HCT116 (cell line): ENCODE data around the gene PAX7. TPM values are rescaled to one million over a fixed set of nuclear protein-coding genes. Genes with fewer than 3 reads are reported as not detected.

Experiments
- ATAC-seq: fragments of 200-7000 bp; cut with Tn5 transposase; 2 replicates; pipeline ENCODE4 v1.9.1; 2020; ENCODE audit warnings: mild to moderate bottlenecking, moderate library complexity
- BruUV-seq: library from RNA; stranded (reverse); fragments of 400-500 nt; replicated peaks from 2 replicates; lab custom pipeline; 2021; lab: Mats Ljungman, UMichigan
- CTCF ChIA-PET: fragments of 300-600 bp; sonication (Branson Sonifier 250); formaldehyde crosslinking; loops from one replicate; lab custom pipeline; 2021; ENCODE audit warnings: antibody characterized with exemption; lab: Charles Lee
- POLR2A ChIA-PET: fragments of 300-600, 350-600 bp; sonication (Branson Sonifier 250); formaldehyde crosslinking; loops from one replicate; lab custom pipeline; 2021; ENCODE audit warnings: antibody characterized with exemption; lab: Charles Lee
- RAD21 ChIA-PET, 2 experiments: fragments of 300-600 bp; sonication (Branson Sonifier 250); formaldehyde crosslinking; loops; one replicate each; lab custom pipeline; 2023; ENCODE audit warnings: low total read pairs in 2 of 2; ENCODE audit not compliant: uncharacterized antibody in 2 of 2, unreplicated experiment in 2 of 2, low non-redundant PET in 1 of 2; lab: Charles Lee
- DNase-seq: peaks from one replicate; pipeline ENCODE4 v3.0.0-alpha.2; 2010; ENCODE audit warnings: low read depth, low spot score
- H2AFZ ChIP-seq: fragments of 200-600 bp; shearing (Covaris generic), sonication (generic); 2 replicates; pipeline ENCODE4 v1.6.1; 2017; ENCODE audit warnings: low read depth, mixed run types, mixed read lengths, antibody characterized with exemption, low read length; ENCODE audit not compliant: poor library complexity, severe bottlenecking
- H3K27ac ChIP-seq: 2 replicates; pipeline ENCODE4 v1.5.1; 2012; ENCODE audit warnings: low read depth, low read length
- H3K27me3 ChIP-seq: fragments of 200-600 bp; sonication (generic); 2 replicates; pipeline ENCODE4 v1.6.1; 2016; ENCODE audit warnings: mixed run types, low read length, mixed read lengths; ENCODE audit not compliant: insufficient read depth
- H3K36me3 ChIP-seq, 2 experiments: fragments of 200-500 bp in 1 of 2; fragments of 200-600 bp in 1 of 2; sonication (Bioruptor generic) in 1 of 2; sonication (generic) in 1 of 2; 2 replicates each; pipeline versions ENCODE4 v1.5.1 to v1.6.1; 2014 to 2016; ENCODE audit warnings: low read length in 2 of 2, inconsistent platforms in 1 of 2, mixed read lengths in 1 of 2, mixed run types in 1 of 2; ENCODE audit not compliant: insufficient read depth in 2 of 2, control insufficient read depth in 1 of 2
- H3K4me1 ChIP-seq, 2 experiments: fragments of 200-600 bp in 1 of 2; sonication (generic) in 1 of 2; 2 replicates each; pipeline versions ENCODE4 v1.5.1 to v1.6.1; 2012 to 2017; ENCODE audit warnings: low read length in 2 of 2, inconsistent platforms in 1 of 2, mild to moderate bottlenecking in 1 of 2, mixed read lengths in 1 of 2, mixed run types in 1 of 2, moderate library complexity in 1 of 2; ENCODE audit not compliant: insufficient read depth in 2 of 2, control insufficient read depth in 1 of 2
- H3K4me2 ChIP-seq: fragments of 200-600 bp; sonication (generic); 2 replicates; pipeline ENCODE4 v1.6.1; 2017; ENCODE audit warnings: mixed run types, low read length, mixed read lengths
- H3K4me3 ChIP-seq, 2 experiments: fragments of 200-600 bp in 1 of 2; sonication (generic) in 1 of 2; replicated peaks in 1 of 2; 2 replicates each; pipeline ENCODE4 v1.5.1; 2011 to 2016; ENCODE audit warnings: low read length in 2 of 2, control low read depth in 1 of 2, low read depth in 1 of 2, mild to moderate bottlenecking in 1 of 2, mixed read lengths in 1 of 2, mixed run types in 1 of 2
- H3K79me2 ChIP-seq: fragments of 200-600 bp; sonication (generic); 2 replicates; pipeline ENCODE4 v1.6.1; 2017; ENCODE audit warnings: mild to moderate bottlenecking, mixed run types, low read length, moderate library complexity, mixed read lengths; ENCODE audit not compliant: insufficient read depth
- H3K9ac ChIP-seq: fragments of 200-600 bp; sonication (generic); 2 replicates; pipeline ENCODE4 v1.6.1; 2016; ENCODE audit warnings: low read length, mixed read lengths
- H3K9me2 ChIP-seq: fragments of 200-600 bp; sonication (generic), shearing (Covaris generic); 2 replicates; pipeline ENCODE4 v1.6.1; 2017; ENCODE audit warnings: mixed run types, mild to moderate bottlenecking, moderate library complexity; ENCODE audit not compliant: insufficient read depth
- H3K9me3 ChIP-seq, 2 experiments: fragments of 200-500 bp in 1 of 2; fragments of 200-600 bp in 1 of 2; sonication (Bioruptor generic) in 1 of 2; sonication (generic) in 1 of 2; 2 replicates each; pipeline ENCODE4 v1.6.1; 2014 to 2017; ENCODE audit warnings: low read length in 2 of 2, mixed read lengths in 2 of 2, inconsistent platforms in 1 of 2, low read depth in 1 of 2, mild to moderate bottlenecking in 1 of 2, mixed run types in 1 of 2, moderate library complexity in 1 of 2; ENCODE audit not compliant: control insufficient read depth in 1 of 2, insufficient read depth in 1 of 2
- H4K20me1 ChIP-seq: fragments of 200-600 bp; sonication (generic), shearing (Covaris generic); 2 replicates; pipeline ENCODE4 v1.6.1; 2017; ENCODE audit warnings: mixed run types, mild to moderate bottlenecking, moderate library complexity; ENCODE audit not compliant: insufficient read depth
- CBX3 ChIP-seq: IDR thresholded peaks from 2 replicates; pipeline ENCODE4 v1.6.1; 2012; ENCODE audit warnings: low read depth
- EGR1 ChIP-seq: IDR thresholded peaks from 2 replicates; pipeline ENCODE4 v1.6.1; 2012; ENCODE audit warnings: low read depth
- EZH2 ChIP-seq: fragments of 200-600 bp; sonication (generic); IDR thresholded peaks from 2 replicates; pipeline ENCODE4 v1.6.1; 2017; ENCODE audit warnings: antibody characterized with exemption, mixed run types
- EZH2phosphoT487 ChIP-seq: fragments of 200-600 bp; IDR thresholded peaks from 2 replicates; pipeline ENCODE4 v1.6.1; 2018; ENCODE audit warnings: antibody characterized with exemption, borderline replicate concordance
- FOSL1 ChIP-seq: IDR thresholded peaks from 2 replicates; pipeline ENCODE4 v1.6.1; 2012; ENCODE audit warnings: low read depth
- JUND ChIP-seq: IDR thresholded peaks from 2 replicates; pipeline ENCODE4 v1.6.1; 2012
- POLR2AphosphoS5 ChIP-seq: IDR thresholded peaks from 2 replicates; pipeline ENCODE4 v1.6.1; 2011; ENCODE audit warnings: mild to moderate bottlenecking, low read depth, low read length, moderate library complexity
- RAD21 ChIP-seq: IDR thresholded peaks from 2 replicates; pipeline ENCODE4 v1.6.1; 2012; ENCODE audit warnings: low read depth, mild to moderate bottlenecking
- SIN3A ChIP-seq: IDR thresholded peaks from 2 replicates; pipeline ENCODE4 v1.6.1; 2012; ENCODE audit warnings: low read depth
- SP1 ChIP-seq: IDR thresholded peaks from 2 replicates; pipeline ENCODE4 v1.6.1; 2012; ENCODE audit warnings: low read depth
- TCF7L2 ChIP-seq: IDR thresholded peaks from 2 replicates; pipeline ENCODE4 v1.7.0; 2011; ENCODE audit warnings: borderline replicate concordance, inconsistent platforms; ENCODE audit not compliant: insufficient read depth, insufficient read length; ENCODE audit errors: extremely low read depth
- ZNF274 ChIP-seq: fragments of 200-500 bp; sonication (Bioruptor generic); IDR thresholded peaks from 2 replicates; pipeline ENCODE4 v1.6.1; 2014; ENCODE audit warnings: mild to moderate bottlenecking, low read depth, low read length, inconsistent platforms
- intact Hi-C: fragments of 100-400 bp; cut with micrococcal nuclease; formaldehyde crosslinking; loops from 2 replicates; pipeline ENCODE4 v1.10.0; 2022
- total RNA-seq: library from RNA; stranded (reverse); gene quantifications from one replicate; pipeline ENCODE4 v1.2.1, GENCODE V29; 2021; ENCODE audit not compliant: unreplicated experiment
- TF ChIP-seq, protein P1 (sequence below), 3 experiments: fragments of 200-600 bp in 1 of 3; sonication (generic) in 1 of 3; IDR thresholded peaks in 2 of 3; conservative IDR thresholded peaks in 1 of 3; 2 replicates each; pipeline ENCODE4 v1.5.1; 2012 to 2017; ENCODE audit warnings: low read depth in 2 of 3, low read length in 2 of 3, antibody characterized with exemption in 1 of 3, borderline replicate concordance in 1 of 3, control low read depth in 1 of 3, mild to moderate bottlenecking in 1 of 3, mixed read lengths in 1 of 3, mixed run types in 1 of 3, moderate library complexity in 1 of 3; ENCODE audit not compliant: insufficient read depth in 1 of 3
- TF ChIP-seq, protein P2 (sequence below): IDR thresholded peaks from 2 replicates; pipeline ENCODE4 v1.6.1; 2012; ENCODE audit warnings: low read depth

PAX7 gene
- total RNA-seq, 1 experiment from 2014 or later, result not detected

DNA sequence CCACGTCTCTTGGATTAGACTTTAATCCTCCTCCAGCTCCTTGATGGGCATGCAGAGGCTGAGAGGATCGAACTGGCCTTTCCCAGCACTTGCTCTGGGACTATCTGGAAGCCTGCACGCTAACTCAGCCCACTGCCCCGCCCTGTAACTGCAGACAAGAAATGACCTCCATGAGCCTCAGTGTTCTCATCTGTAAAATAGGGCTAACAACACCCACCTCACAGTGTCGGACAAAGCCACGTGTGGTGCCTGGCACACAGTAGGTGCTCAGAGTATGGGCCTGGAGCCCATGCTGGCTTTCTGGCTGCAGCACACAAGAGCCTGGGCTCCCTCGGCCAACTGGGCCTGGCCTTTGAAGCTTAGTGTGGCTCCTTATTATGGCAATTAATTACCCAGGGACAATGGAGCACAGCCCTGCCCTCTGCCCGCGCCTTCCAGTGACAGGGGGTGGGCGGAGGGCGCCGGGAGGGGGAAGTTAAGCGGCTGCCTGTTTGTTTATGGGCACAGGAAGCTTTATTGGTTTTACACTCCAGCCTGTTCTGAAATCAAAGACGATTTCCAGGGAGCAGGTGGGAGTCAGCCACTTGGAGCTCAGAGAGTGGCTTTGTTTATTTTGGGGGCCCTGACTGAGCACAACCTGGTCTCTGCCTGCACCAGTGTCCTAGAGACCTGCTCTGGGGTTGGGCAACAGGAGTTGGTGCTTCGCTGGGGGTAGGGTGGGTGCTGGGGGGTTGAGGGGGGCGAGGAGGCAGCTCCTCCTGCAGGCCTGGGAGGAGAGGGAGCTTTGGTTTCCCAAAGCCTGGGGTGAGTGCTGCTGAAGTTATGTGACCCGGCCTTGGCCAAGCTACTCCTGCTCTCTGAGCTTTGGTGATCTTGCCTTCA lies 31.0 kb downstream of the PAX7 start:
- TF ChIP-seq CBX3, result no peak
- no peak for TF ChIP-seq EGR1
- no peak for TF ChIP-seq RAD21
- TF ChIP-seq EZH2, result no peak
- no peak for TF ChIP-seq SIN3A
- TF ChIP-seq EZH2phosphoT487, result no peak
- TF ChIP-seq, protein P1, sequence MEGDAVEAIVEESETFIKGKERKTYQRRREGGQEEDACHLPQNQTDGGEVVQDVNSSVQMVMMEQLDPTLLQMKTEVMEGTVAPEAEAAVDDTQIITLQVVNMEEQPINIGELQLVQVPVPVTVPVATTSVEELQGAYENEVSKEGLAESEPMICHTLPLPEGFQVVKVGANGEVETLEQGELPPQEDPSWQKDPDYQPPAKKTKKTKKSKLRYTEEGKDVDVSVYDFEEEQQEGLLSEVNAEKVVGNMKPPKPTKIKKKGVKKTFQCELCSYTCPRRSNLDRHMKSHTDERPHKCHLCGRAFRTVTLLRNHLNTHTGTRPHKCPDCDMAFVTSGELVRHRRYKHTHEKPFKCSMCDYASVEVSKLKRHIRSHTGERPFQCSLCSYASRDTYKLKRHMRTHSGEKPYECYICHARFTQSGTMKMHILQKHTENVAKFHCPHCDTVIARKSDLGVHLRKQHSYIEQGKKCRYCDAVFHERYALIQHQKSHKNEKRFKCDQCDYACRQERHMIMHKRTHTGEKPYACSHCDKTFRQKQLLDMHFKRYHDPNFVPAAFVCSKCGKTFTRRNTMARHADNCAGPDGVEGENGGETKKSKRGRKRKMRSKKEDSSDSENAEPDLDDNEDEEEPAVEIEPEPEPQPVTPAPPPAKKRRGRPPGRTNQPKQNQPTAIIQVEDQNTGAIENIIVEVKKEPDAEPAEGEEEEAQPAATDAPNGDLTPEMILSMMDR (IDR thresholded peaks at IDR 0.05 in 2 of 3, conservative IDR thresholded peaks at IDR 0.05 in 1 of 3; ENCODE audit: borderline replicate concordance in 1 of 3, insufficient read depth in 1 of 3, low read depth in 2 of 3, low read length in 2 of 3), result no peak
- no peak for TF ChIP-seq TCF7L2
- TF ChIP-seq, protein P2, sequence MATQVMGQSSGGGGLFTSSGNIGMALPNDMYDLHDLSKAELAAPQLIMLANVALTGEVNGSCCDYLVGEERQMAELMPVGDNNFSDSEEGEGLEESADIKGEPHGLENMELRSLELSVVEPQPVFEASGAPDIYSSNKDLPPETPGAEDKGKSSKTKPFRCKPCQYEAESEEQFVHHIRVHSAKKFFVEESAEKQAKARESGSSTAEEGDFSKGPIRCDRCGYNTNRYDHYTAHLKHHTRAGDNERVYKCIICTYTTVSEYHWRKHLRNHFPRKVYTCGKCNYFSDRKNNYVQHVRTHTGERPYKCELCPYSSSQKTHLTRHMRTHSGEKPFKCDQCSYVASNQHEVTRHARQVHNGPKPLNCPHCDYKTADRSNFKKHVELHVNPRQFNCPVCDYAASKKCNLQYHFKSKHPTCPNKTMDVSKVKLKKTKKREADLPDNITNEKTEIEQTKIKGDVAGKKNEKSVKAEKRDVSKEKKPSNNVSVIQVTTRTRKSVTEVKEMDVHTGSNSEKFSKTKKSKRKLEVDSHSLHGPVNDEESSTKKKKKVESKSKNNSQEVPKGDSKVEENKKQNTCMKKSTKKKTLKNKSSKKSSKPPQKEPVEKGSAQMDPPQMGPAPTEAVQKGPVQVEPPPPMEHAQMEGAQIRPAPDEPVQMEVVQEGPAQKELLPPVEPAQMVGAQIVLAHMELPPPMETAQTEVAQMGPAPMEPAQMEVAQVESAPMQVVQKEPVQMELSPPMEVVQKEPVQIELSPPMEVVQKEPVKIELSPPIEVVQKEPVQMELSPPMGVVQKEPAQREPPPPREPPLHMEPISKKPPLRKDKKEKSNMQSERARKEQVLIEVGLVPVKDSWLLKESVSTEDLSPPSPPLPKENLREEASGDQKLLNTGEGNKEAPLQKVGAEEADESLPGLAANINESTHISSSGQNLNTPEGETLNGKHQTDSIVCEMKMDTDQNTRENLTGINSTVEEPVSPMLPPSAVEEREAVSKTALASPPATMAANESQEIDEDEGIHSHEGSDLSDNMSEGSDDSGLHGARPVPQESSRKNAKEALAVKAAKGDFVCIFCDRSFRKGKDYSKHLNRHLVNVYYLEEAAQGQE, result no peak
- no peak for TF ChIP-seq SP1
- TF ChIP-seq JUND, result no peak
- TF ChIP-seq POLR2AphosphoS5, result no peak
- no peak for TF ChIP-seq ZNF274
- no peak for TF ChIP-seq FOSL1
- H3K9ac ChIP-seq, result no peak overlapping the region
- H4K20me1 ChIP-seq, result no peaks in the 10 kb centered on the region
- no peaks in the 10 kb centered on the region for H3K9me3 ChIP-seq
- BruUV-seq, result no TSS peak
- H3K36me3 ChIP-seq, result no peaks in the 10 kb centered on the region
- intact Hi-C loops, result no loop called here
- no peak overlapping the region for H3K27ac ChIP-seq
- no peak overlapping the region for H2AFZ ChIP-seq
- H3K4me3 ChIP-seq, result no peak overlapping the region
- POLR2A ChIA-PET, result no interaction called here
- no peaks in the 10 kb centered on the region; the same call in 1 of the 2 replicates for H3K27me3 ChIP-seq
- CTCF ChIA-PET, result no interaction called here
- H3K4me2 ChIP-seq, result no peak overlapping the region
- no peaks in the 10 kb centered on the region; a peak in 1 of 4 replicates for H3K4me1 ChIP-seq
- no peak for ATAC-seq
- H3K79me2 ChIP-seq, result no peaks in the 10 kb centered on the region
- DNase-seq, result no peak
- H3K9me2 ChIP-seq, result no peaks in the 10 kb centered on the region
- RAD21 ChIA-PET, result interaction anchor here in 1 of 2 experiments (0.6 kb wide), 1 partner anchor 10 kb away, joined by 6 read pairs; no protein-coding TSS in a partner anchor
